Smooth muscle cell (in vitro differentiated cells): ENCODE data around the gene POU2F3. TPM values are rescaled to one million over a fixed set of nuclear protein-coding genes. Genes with fewer than 3 reads are reported as not detected.

ENCODE experiments used
- DNase-seq: peaks from one replicate; lab custom pipeline; 2025; ENCODE audit not compliant: unreplicated experiment; lab: John Stamatoyannopoulos, UW
- H2AFZ ChIP-seq: fragments of 200-600 bp; sonication (generic); 2 replicates; pipeline ENCODE4 v1.6.0; 2016; ENCODE audit warnings: antibody characterized with exemption, low read depth, mild to moderate bottlenecking
- H3F3A ChIP-seq: fragments of 200-600 bp; sonication (generic); 2 replicates; pipeline ENCODE4 v1.6.0; 2017; ENCODE audit warnings: antibody characterized with exemption, low read depth
- H3K27ac ChIP-seq: fragments of 200-600 bp; sonication (generic); 2 replicates; pipeline ENCODE4 v1.5.1; 2016; ENCODE audit warnings: low read depth, mild to moderate bottlenecking
- H3K27me3 ChIP-seq: fragments of 200-600 bp; sonication (generic); 2 replicates; pipeline ENCODE4 v1.6.1; 2016; ENCODE audit warnings: low read depth, mild to moderate bottlenecking
- H3K36me3 ChIP-seq: fragments of 200-600 bp; sonication (generic); 2 replicates; pipeline ENCODE4 v1.5.1; 2016; ENCODE audit warnings: low read depth
- H3K4me1 ChIP-seq: fragments of 200-600 bp; sonication (generic); 2 replicates; pipeline ENCODE4 v1.5.1; 2016; ENCODE audit warnings: low read depth
- H3K4me2 ChIP-seq: fragments of 200-600 bp; sonication (generic); 2 replicates; pipeline ENCODE4 v1.6.0; 2016; ENCODE audit warnings: mild to moderate bottlenecking
- H3K4me3 ChIP-seq: fragments of 200-600 bp; sonication (generic); 2 replicates; pipeline ENCODE4 v1.5.1; 2016; ENCODE audit warnings: mild to moderate bottlenecking
- H3K79me2 ChIP-seq: fragments of 200-600 bp; sonication (generic); 2 replicates; pipeline ENCODE4 v1.6.0; 2016; ENCODE audit warnings: low read depth, mild to moderate bottlenecking
- H3K9ac ChIP-seq: fragments of 200-600 bp; sonication (generic); 2 replicates; pipeline ENCODE4 v1.6.0; 2016; ENCODE audit warnings: low read depth
- H3K9me3 ChIP-seq: fragments of 200-600 bp; sonication (generic); replicated peaks from 2 replicates; pipeline ENCODE4 v1.5.1; 2016; ENCODE audit warnings: low read depth
- H4K20me1 ChIP-seq: fragments of 200-600 bp; sonication (generic); 2 replicates; pipeline ENCODE4 v1.6.0; 2016; ENCODE audit warnings: low read depth
- CTCF ChIP-seq: fragments of 200-600 bp; sonication (generic); IDR thresholded peaks from 2 replicates; pipeline ENCODE4 v1.5.1; 2017; ENCODE audit warnings: borderline replicate concordance, mild to moderate bottlenecking, antibody characterized with exemption; ENCODE audit not compliant: insufficient read depth, poor library complexity, severe bottlenecking
- WGBS: methylation state at CpG from one replicate; pipeline ENCODE4 v1.1.7; 2016; ENCODE audit warnings: low lambda C conversion rate; 5-methylcytosine and 5-hydroxymethylcytosine counted together
- polyA plus RNA-seq: library from polyadenylated mRNA; unstranded; fragments of >200 nt; fragmentation: Nextera tagmentation; extraction: Ambion mirVana; gene quantifications from 2 replicates; pipeline ENCODE4 v1.2.1, GENCODE V29; 2016
- total RNA-seq: library from RNA; depleted of rRNA; stranded (reverse); fragments of >200 nt; gene quantifications from 2 replicates; pipeline ENCODE4 v1.2.3, GENCODE V29; 2014

POU2F3 gene
- total and polyA plus RNA-seq, 2 experiments from 2014 or later: 2.8 TPM; not detected in 1

GRCh38 chr11:120217941-120218694, 21.8 kb upstream of the POU2F3 start:
- Histone ChIP-seq H3F3A (no peaks in the 10 kb centered on the region), H3K4me1 (peaks cover 20% of the 10 kb centered on the region), H3K9ac (no peak overlapping the region), H3K79me2 (peaks cover 68% of the 10 kb centered on the region), H3K9me3 (no peaks in the 10 kb centered on the region), H4K20me1 (peaks cover 98% of the 10 kb centered on the region), H3K27me3 (no peaks in the 10 kb centered on the region), H3K27ac (no peak overlapping the region), H3K4me2 (no peak overlapping the region), H2AFZ (no peak overlapping the region), H3K4me3 (no peak overlapping the region), H3K36me3 (no peaks in the 10 kb centered on the region)
- DNase-seq: no peak
- TF ChIP-seq CTCF: no peak
- WGBS: 57% methylated on average over 12 of the region's 12 CpGs

- no peaks in the 10 kb centered on the region for H3K36me3 ChIP-seq
- WGBS: 87% methylated on average over 10 of the region's 10 CpGs
These were observed 21.3 kb upstream of the POU2F3 start for GRCh38 chr11:120218695-120219033.

GRCh38 chr11:120219232-120219937, 20.6 kb upstream of the POU2F3 start:
- no peak overlapping the region for H3K4me2 ChIP-seq
- H3K4me1 ChIP-seq: peaks cover 20% of the 10 kb centered on the region
- H3K9ac ChIP-seq: no peak overlapping the region
- no peaks in the 10 kb centered on the region for H3K36me3 ChIP-seq
- H3K27ac ChIP-seq: no peak overlapping the region
- WGBS: 69% methylated on average over 13 of the region's 13 CpGs
- H4K20me1 ChIP-seq: peaks cover 98% of the 10 kb centered on the region
- no peak for TF ChIP-seq CTCF
- peaks cover 56% of the 10 kb centered on the region for H3K79me2 ChIP-seq
- no peak overlapping the region for H2AFZ ChIP-seq
- DNase-seq: no peak
- H3K27me3 ChIP-seq: no peaks in the 10 kb centered on the region
- H3K4me3 ChIP-seq: no peak overlapping the region
- H3K9me3 ChIP-seq: no peaks in the 10 kb centered on the region
- no peaks in the 10 kb centered on the region for H3F3A ChIP-seq

More at GRCh38 chr11:120218695-120219033, 21.3 kb upstream of the POU2F3 start:
- TF ChIP-seq CTCF: no peak
- H3F3A ChIP-seq: no peaks in the 10 kb centered on the region
- H2AFZ ChIP-seq: no peak overlapping the region
- no peaks in the 10 kb centered on the region for H3K9me3 ChIP-seq
- no peak overlapping the region for H3K9ac ChIP-seq
- DNase-seq: no peak
- H4K20me1 ChIP-seq: peaks cover 98% of the 10 kb centered on the region
- H3K27me3 ChIP-seq: no peaks in the 10 kb centered on the region
- H3K4me1 ChIP-seq: peaks cover 20% of the 10 kb centered on the region
- no peak overlapping the region for H3K4me3 ChIP-seq
- H3K27ac ChIP-seq: no peak overlapping the region
- peaks cover 63% of the 10 kb centered on the region for H3K79me2 ChIP-seq
- no peak overlapping the region for H3K4me2 ChIP-seq
